HG02973 (cell line): ENCODE data around the gene TTC7B.

Experiments
- ATAC-seq: cut with Tn5 transposase; IDR thresholded peaks from one replicate; pipeline ENCODE4 v1.9.1; 2021; ENCODE audit warnings: moderate library complexity; ENCODE audit not compliant: unreplicated experiment

Gene TTC7B

DNA sequence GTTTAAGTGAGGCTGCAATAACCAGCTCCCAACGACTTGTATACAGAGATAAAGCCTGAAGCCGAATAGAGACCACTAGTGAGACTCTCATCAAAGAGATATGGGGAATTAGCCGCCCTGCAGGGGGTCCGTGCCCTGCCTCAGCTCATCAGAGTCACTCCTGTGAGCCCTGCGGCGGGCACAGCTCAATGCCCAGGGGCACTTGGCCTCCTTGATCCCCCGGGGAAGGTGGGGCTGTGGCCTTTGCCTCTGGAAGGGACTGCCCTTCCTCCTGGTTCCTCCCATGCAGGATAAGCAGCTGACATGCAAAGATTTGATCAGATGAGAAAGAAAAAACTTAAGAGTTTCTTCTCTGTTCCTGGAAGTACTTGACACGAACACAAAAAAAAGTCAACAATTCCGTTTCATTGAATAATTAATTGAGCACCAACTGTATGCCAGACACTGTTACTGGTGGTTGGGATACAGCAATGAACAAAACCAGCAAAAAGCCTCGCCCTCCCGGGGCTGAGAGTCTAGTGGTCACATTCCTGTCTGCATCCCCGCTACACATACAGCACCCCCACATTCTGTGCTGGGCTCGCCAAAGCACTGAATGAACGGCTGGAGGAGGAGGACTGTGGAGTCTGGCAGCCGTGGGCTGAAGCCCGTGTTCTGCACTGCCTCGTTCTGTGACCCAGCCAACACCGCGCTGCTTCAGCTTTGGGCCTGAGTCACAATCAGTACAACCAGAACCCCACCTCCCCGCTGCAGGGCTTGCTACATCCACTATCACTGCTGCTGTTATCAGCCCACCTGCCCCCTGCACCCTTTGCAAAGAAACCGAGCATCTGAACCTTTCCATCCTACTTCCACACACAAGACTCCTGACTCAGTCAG, 10.3 kb downstream of the TTC7B start:
- ATAC-seq, result no peak

DNA sequence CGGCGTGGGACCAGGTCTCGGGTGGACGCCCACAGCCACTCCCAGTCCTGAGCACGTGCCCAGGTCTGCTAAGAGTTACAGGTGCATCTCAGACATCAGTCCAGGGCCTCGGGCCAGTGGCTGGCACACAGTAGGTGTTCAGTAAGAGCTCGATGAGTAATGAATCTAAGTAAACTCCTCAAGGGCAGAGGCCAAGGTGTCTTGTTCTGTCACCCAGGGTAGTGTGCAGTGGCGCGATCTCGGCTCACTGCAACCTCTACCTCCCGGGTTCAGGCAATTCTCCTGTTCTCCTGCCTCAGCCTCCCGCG, 11.2 kb downstream of the TTC7B start:
- no peak for ATAC-seq

DNA sequence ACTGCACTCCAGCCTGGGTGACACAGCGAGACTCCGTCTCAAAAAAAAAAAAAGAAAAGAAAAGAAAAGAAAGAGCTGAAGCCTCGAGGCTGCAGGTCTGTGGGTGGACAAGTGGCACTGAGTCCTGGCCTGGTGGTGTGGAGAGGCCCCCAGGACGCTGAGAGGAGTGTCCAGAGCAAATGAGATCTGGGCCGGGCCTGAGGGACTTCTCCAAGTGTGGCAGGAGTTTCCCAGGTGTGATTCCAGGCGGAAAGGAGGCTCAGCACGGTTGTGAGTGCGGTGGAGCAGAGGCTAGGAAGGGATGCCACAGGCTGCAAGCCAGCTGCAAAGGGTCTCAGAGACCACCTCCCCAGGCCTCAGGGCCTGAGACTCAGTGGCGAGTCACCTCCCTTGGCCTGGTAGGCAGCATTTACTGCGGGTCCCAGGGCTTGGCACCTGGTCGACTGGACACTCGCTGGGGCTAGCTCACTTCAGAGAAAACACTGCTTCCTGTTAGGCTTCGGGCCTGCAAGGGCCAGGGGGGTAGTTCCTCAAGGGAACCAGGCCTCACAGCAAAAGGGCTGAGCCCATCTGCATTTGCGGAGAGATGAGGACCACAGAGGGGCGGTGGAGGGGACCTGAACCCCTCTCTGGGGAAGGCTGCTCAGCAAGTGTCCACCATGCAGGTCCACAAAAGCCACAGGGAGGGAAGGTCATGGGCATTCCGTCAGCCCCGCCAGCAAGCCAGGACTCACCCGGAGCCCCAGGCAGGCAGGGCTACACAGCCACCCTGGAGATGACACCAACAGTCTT, 11.7 kb downstream of the TTC7B start:
- no peak for ATAC-seq

DNA sequence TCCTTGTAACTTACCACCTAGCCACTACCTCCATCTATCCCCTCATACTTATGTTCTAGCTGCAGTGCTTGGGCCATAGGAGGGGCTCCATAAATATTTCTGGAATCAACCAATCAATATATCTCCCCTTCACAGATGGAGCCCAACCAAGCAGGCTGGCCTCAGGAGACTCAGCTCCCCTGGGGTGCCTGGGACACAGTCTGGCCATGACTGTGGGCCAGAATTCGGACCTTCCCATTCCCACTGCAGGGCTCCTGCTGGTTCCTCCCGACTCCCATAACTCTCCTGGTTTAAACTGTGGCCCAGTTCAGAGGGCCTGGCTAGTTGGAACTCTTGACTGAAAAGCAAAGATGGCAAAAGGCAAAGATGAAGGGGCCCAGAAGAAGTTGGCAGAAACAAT, 13.0 kb downstream of the TTC7B start:
- no peak for ATAC-seq

DNA sequence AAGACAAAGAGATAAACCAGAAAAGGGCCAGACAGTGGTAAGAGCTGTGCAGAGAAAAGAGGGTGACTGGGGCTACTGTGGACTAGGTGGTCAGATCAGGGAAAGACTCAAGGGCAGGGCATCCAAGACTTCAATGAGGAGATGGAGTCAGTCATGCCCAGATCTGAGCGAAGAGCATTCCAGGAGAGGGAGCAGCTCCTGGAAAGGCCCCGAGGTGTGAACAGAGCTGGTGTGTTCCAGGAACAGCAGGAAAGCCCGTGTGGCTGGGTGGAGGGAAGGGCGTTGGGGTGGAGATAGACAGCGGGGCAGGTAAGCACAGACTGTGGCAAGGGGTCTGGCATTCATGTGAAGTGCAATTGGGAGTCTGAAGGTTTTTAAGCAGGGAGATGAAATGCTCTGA, 16.8 kb downstream of the TTC7B start:
- no peak for ATAC-seq

DNA sequence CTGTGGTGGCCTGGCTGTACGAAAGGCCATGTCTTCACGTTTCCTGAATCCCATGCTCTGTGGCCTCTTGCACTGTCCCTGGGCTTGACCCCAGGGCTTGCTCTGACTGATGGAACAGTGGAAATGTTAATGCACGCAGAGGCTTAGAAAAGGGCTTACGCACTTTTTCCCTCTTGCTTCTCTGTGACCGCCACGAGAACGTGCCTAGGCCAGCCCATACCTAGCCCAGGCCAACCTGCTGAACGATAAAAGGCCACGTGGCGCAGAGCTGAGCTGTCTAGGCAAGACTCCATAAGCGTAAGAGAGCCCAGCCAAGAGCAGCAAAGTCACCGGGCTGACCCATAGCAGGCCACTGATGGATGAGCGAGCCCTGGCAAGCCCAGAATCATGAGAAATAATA, 18.3 kb downstream of the TTC7B start:
- no peak for ATAC-seq

DNA sequence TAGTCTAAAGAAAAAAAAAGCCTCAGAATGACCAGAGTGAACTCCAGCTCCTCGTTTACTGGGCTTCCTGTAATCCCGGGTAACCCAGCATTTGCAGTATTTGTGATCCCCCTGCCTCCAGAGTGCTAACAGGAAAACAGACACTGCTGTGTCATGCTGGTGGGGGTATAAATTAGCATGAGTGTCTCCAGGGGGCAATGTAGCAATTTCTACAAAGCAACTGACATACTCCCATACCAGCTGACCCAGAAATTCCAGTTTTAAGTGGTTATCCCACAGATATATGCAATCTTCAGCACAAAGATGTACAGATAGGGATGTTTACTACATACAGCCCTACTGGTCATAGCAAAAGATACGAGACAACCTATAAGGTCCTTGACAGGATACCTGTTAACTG, 18.8 kb downstream of the TTC7B start:
- no peak for ATAC-seq

DNA sequence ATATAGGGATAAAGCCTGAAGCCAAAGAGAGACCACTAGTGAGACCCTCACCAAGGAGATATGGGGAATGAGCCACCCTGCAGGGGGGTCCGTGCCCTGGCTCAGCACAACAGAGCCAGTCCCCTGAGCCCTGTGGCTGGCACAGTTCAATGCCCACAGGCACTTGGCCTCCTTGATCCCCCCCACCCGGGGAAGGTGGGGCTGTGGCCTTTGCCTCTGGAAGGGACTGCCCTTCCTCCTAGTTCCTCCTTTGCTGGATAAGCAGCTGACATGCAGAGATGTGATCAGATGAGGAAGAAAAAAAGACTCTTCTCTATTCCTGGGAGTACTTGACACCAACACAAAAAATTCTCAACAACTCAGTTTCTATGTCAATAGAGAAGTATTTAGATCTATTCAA, 19.9 kb downstream of the TTC7B start:
- no peak for ATAC-seq

DNA sequence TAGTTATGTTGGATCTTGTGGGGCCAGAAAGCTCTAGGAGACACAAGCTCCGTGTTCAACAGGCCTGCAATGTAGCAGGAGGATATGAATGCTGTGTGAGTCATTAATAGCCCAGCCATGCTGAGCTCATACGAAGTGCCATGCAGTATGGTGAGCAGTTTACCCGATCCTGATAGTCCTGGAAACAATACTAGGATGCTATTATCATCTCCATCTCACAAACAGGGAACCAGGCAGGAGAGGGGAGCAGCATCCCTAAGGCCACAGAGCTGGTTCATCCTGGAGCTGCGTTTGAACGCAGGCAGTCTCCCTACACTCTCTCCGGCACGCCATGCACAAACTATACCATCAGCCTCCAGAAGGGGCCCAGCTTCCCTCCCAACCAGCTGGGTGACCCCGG, 20.5 kb downstream of the TTC7B start:
- no peak for ATAC-seq

DNA sequence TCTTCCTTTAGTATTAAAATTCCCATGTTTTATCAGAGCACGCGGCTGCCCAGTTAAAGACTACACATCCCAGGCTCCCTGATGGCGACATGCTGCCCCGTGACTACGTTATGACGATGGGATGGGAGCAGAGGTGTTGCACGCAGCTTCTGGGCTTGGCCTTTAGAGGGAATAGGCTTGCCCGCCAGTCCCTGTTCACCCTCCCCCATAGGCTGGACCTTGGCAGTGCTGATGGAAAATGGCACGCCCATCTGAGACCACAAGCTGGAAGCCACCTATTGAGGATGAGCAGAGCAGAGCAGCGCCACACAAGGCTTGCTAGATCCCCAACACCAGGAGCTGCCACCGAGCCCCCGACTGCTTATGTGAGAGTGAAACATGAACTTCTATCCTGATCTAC, 24.7 kb downstream of the TTC7B start:
- no peak for ATAC-seq

DNA sequence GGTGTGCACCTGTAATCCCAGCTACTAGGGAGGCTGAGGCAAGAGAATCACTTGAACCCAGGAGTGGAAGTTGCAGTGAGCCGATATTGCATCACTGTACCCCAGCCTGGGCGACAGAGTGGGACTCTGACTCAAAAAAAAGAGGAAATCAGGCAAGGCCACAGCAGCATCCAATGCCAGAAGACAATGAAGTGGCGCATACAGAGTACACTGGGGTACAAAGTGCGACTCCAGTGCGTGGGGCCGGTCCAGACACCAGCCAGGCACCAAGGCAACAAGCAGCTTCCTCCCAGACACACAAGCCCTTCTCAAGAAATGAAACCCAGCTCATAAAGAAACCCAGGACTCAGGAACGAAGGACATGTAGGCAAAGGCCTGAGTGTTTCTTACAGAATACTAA, 28.2 kb downstream of the TTC7B start:
- no peak for ATAC-seq

DNA sequence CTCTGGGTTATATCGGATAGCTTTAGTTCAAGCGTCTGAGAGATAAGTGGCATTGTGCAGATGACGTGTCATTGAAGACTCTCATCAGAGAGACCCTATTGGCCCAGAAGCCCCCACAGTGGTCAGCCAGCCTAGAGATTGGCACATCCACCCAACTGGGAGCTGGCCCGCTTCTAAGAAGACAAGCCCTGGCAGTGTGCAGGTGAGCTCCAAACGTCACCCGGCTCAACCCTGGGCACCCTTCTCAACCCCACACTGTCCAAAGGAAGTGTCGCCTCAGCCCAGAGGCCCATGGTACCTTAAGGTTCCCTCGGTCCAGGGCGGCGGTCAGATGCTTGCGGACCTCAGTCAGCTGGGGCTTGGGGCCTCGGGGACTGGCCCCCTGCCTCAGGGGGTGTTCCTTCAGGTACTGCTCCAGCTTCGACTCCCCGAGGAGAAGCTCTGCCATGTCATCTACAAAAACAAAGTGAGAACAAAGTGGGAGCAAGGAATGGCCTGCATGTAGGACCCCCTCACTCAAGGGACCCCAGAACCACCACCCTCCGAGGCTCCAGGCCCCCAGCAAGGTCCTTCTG, 30.3 kb downstream of the TTC7B start:
- ATAC-seq, result no peak

DNA sequence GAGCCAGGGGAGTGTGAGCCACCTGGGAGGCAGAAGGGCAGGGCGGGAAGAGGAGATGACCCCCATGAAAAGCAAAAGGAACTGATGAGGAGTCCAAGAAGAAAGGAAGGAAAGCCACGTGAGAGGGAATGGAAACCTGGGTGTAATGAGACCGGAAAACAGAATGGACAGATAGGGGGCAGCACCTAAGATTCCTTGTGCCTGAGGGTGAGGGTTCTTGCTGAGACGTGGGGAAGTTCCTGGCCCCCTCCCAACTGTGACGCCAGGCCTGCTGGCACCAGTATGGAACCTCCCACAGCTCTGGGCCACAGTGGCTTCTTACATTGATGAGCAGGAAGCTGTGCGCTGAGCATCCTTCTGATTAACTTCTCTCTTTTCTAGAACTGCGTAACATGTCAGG, 30.8 kb downstream of the TTC7B start:
- ATAC-seq, result no peak

DNA sequence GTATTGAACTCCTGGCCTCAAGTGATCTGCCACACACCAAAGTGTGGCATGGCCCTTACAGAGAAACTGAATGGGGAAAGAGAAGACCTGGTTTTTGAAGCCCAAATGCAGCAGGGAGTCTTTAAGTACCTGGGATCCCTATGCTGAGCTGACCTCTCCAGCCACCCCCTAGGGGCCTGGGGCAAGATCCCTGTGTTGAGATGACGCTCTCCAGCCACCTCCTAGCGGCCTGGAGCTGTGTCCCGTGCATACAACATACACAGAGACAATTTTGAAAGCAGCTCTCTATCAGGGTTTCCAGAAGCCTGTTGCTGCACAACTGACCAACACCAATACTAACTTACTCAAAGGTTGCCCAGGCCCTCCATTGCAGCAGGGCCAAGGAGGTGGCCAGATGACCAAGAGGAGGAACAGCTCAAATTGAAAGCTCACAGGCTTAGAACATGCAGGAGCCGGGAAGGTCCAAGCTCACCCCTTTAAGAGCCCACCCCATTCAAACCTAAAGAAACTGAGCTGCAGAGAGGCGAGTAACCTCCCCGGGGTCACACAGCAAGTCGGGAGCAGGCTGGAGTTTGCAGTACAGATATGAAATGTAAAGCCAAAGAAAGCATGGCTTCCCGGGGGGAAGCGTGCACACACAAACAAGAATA, 31.5 kb downstream of the TTC7B start:
- ATAC-seq, result no peak

DNA sequence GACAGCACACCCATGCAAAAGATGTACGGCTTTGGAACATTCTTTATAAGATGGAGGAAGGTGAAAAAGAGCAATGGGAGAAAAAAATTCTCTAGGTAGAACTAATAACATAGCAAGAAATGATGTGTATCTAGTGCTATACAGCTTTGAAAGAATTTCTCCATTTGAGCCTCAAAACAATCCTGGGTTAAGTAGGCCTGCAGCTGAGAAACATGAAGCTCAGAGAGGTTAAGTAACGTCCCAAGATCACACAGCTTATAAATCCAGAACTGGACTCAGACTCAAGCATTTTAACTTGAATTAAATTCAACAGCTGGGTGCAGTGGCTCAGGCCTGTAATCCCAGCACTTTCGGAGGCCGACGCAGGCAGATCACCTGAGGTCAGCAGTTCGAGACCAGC, 32.9 kb downstream of the TTC7B start:
- ATAC-seq, result no peak

DNA sequence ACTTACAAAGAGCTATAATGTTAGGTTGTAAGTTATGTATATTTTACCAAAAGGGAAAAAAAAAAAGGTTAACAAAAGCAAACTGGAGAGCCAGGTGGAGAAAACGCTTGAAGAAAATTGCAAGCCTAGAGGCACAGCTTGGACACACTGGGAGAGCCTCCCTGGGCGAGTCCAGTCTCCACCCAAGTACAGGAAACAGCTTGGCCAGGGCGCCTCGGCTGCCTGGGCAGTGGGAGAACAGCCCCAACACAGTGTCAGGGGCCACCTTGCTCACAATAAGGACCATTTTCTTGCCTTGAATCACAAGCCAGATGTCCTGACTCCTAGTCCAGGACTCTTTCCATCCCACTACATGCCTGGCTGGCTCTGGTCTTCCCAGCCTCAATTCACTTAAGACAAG, 33.3 kb downstream of the TTC7B start:
- ATAC-seq, result no peak

DNA sequence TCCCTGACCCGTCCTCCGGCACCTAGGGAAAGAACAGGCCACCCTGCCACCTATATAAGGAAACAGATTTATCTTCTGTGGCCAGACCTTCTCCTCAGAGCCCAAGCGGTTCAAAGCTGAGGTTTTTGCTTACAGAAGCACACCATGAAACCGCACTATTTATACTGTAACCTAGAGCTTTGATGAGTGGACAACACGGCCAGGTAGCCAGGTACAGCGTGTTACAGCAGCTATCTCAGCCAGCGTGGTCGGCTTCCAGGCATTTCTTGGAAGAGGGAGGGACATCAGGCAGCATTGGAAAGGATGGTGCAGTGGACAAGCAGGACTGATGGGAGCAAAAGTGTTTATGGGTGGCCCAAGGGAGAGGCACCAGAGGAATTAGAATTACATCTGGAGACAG, 34.4 kb downstream of the TTC7B start:
- no peak for ATAC-seq

DNA sequence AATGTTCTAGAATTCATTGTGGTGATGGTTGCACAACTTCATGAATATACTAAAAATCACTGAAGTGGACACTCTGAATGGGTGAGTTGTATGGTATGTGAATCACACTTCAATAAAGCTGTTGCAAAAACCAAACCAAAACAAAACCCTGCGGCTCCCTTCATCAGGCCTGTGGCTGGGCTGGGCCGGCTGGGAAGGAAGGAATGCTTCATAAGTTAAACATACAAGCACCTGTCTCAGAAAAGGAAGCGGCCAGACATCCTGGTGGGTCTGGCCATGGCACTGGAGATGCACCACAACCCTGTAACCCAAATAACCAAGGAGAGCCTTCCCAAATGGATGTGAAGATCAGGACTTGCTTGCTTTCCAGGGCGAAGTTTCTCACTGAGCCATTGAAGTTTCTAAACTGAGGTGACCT, 34.9 kb downstream of the TTC7B start:
- no peak for ATAC-seq

DNA sequence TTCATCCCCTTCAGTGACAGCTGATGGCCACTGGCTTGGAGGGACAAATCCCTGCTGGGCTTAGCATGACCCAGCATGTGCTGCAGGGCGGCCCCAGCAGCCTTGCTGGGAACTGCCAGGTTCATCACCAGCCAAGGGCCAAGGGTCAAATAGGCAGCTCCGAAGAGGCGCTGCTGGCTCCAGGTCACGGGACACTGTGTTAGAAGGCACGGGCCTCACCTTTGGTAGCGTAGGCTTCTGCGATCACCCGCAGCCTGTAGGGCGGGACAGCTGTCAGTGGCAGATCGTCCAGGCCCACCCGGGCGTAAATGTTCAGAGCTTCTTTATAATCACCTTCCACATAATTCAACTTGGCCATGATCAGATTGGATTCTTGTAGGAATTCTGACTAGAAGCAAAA, 35.7 kb downstream of the TTC7B start:
- ATAC-seq, result no peak

DNA sequence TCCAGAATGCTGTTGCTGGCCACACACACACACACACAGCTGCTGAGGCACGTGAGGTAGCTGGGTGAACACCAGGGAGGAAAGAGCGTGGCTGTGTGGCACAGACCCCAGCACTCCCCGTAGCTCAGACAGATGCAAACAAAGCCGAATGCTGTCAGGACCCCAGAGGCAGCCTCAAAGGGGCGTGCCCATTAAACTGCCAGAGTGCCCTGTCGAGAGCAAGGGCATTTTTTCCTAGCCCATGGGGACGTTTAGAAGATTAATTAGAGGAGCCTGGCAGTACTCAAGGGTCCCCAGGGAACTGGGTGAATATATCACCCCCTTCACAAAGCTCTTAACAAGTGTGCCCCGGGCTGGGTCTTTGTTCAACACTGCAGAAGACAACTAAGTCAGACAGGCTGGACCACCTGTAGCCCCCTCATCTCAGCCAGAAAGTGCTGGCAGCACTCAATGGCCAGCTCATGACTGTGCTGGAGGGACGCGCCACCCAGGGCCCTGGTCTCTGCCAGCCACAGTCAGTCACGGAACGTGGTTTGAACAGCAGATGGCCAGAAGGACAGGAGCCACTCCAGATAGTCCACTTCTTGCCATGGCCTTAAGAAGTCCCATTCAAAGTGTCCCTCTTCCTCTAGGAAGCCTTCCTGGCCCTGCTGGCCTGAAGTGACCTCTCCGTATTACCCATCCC, 37.5 kb downstream of the TTC7B start:
- ATAC-seq, result no peak

DNA sequence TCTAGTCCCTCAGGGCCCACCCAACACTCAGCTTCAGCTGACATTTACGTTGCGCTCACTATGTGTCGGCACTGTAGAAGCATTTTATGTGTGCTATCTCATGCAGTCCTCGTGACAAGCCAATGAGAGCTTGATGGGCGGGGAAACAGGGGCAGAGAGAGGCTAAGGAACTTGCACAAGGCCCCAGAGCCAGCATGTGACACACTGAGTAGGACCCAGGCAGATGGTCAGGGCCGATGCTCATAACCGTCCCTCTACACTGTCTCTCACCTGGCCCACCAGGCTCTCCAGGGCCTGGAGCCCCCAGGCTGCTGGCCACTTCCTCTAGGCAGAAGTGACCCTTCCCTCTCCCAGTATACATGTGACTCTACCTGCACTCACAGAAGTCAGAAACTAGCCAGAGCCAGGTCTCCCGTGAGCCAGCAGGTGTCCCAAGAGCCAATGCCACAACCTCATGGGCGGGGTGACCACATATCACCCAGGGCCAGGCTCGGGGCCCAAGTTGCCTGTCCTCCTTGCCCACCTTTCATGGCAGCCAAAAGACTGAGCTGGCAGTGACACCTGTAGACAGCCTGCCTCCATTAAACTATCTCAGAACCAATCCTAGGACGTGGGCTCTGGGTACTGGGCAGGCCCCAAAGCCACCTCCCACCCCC, 38.3 kb downstream of the TTC7B start:
- no peak for ATAC-seq
